Endodermal cell (in vitro differentiated cells): ENCODE measurements around the gene TMEM196. TPM values are rescaled to one million over a fixed set of nuclear protein-coding genes. Genes with fewer than 3 reads are reported as not detected.

Source experiments
- DNase-seq: peaks from one replicate; pipeline ENCODE4 v3.0.0-alpha.2; 2017
- H3K27ac ChIP-seq: 2 replicates; pipeline ENCODE4 v1.5.1; 2013; ENCODE audit warnings: mild to moderate bottlenecking, low read depth, low read length, moderate library complexity
- H3K27me3 ChIP-seq: 2 replicates; pipeline ENCODE4 v1.6.1; 2013; ENCODE audit warnings: mild to moderate bottlenecking, low read length, moderate library complexity; ENCODE audit not compliant: insufficient read depth, control insufficient read depth, poor library complexity, severe bottlenecking
- H3K36me3 ChIP-seq: 2 replicates; pipeline ENCODE4 v1.7.0; 2013; ENCODE audit warnings: mild to moderate bottlenecking, low read length, moderate library complexity; ENCODE audit not compliant: control insufficient read depth, insufficient read depth
- H3K4me1 ChIP-seq: one replicate; pipeline ENCODE4 v1.7.0; 2013; ENCODE audit warnings: low read length; ENCODE audit not compliant: control insufficient read depth, insufficient read depth
- H3K4me3 ChIP-seq: 2 replicates; pipeline ENCODE4 v1.5.1; 2013; ENCODE audit warnings: mild to moderate bottlenecking, low read length, moderate library complexity
- H3K9ac ChIP-seq: 2 replicates; pipeline ENCODE4 v1.6.1; 2013; ENCODE audit warnings: mild to moderate bottlenecking, low read length, moderate library complexity; ENCODE audit not compliant: poor library complexity, severe bottlenecking; ENCODE audit errors: extremely low read depth
- H3K9me3 ChIP-seq: 2 replicates; pipeline ENCODE4 v1.6.1; 2013; ENCODE audit warnings: mild to moderate bottlenecking, low read length, moderate library complexity; ENCODE audit not compliant: control insufficient read depth
- H3K27ac Mint-ChIP-seq: 2 replicates; pipeline ENCODE4 v1.8.0; 2020; ENCODE audit warnings: mixed read lengths
- H3K27me3 Mint-ChIP-seq: 2 replicates; pipeline ENCODE4 v1.8.0; 2021; ENCODE audit warnings: mild to moderate bottlenecking, mixed read lengths; ENCODE audit not compliant: insufficient read depth
- H3K36me3 Mint-ChIP-seq: 2 replicates; pipeline ENCODE4 v1.8.0; 2020; ENCODE audit warnings: low read depth, mixed read lengths
- H3K4me1 Mint-ChIP-seq: 2 replicates; pipeline ENCODE4 v1.8.0; 2020; ENCODE audit warnings: mixed read lengths
- H3K4me3 Mint-ChIP-seq: 2 replicates; pipeline ENCODE4 v1.8.0; 2020; ENCODE audit warnings: mild to moderate bottlenecking, moderate library complexity, mixed read lengths
- H3K9me3 Mint-ChIP-seq: 2 replicates; pipeline ENCODE4 v1.8.0; 2020; ENCODE audit warnings: mild to moderate bottlenecking, mixed read lengths
- WGBS, 2 experiments: methylation state at CpG; one replicate each; pipeline versions ENCODE4 v1.1.5 to v1.1.7; 2013; ENCODE audit warnings: missing lambda C conversion rate in 2 of 2, mixed read lengths in 1 of 2; ENCODE audit not compliant: insufficient coverage in 1 of 2, insufficient read length in 1 of 2; 5-methylcytosine and 5-hydroxymethylcytosine counted together
- total RNA-seq, 2 donors: library from RNA; stranded (reverse); fragmentation: NEBNext Ultra II Directional in 1 of 2; extraction: Animal tissue kit (Norgen Biotek cat#: 25700) in 1 of 2; gene quantifications; 2 replicates in 1 of 2; 3 replicates in 1 of 2; pipeline ENCODE4 v1.2.1, GENCODE V29; 2021
- TF ChIP-seq, protein P1 (sequence below): fragments of 200-600 bp; sonication (generic); conservative IDR thresholded peaks from 2 replicates; pipeline ENCODE4 v1.5.0; 2021; ENCODE audit warnings: antibody characterized with exemption, mild to moderate bottlenecking

Gene TMEM196
- total RNA-seq, 2 donors from 2014 or later: not detected

DNA sequence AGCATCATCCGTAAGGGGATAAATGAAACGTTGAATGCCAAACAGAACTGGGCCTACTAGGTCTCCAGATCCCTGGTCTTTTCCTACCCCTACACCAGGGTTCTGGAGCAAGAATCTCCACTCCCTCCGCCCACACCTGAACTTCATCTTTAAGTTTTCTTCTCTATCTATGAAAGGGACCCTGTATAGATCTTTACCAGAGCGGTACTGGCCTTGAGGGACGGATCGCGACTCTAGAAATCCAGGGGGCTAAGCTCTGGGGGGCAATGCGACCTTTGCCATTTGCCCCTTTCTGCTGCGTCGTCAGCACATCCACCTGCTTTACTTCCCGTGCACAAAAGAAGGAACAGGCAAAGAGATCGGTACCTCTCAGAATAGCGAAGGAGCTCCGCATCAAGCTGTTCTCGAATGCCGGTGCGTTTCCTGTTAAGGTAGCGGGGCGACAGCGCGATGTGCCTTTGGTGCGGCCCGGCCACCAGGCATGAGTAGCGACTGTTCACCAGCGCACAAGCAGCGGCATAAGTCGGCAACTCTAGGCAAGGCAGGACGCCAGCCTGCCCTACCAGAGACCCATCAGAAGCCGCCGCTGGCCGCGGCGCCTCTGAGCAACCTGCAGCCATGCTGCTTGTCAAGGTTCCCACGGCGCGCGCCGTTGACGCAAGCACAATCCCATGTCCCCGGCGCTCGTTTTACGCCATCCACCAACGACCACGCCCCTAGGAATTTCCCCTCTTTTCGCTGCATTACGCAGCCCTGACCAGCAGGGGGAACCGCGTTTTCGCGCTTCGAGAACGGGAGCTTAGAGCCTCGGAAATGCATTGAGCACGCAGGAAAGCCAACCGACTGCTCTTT, 64.8 kb downstream of the TMEM196 start, which contains the start of gene POLR1F:
Gene POLR1F (minus strand): TSS at position 641 of the 852 bp plus-strand sequence. CDS start 21 bp downstream, at position 620.
- H3K4me1 ChIP-seq: no peaks in the 10 kb centered on the region
- H3K4me3 ChIP-seq: peak within 1 kb of the TSS; percentile 97
- 0 to 1% methylated on average over 13 to 56 of the region's 56 CpGs for WGBS, 2 experiments
- TF ChIP-seq, protein P1, sequence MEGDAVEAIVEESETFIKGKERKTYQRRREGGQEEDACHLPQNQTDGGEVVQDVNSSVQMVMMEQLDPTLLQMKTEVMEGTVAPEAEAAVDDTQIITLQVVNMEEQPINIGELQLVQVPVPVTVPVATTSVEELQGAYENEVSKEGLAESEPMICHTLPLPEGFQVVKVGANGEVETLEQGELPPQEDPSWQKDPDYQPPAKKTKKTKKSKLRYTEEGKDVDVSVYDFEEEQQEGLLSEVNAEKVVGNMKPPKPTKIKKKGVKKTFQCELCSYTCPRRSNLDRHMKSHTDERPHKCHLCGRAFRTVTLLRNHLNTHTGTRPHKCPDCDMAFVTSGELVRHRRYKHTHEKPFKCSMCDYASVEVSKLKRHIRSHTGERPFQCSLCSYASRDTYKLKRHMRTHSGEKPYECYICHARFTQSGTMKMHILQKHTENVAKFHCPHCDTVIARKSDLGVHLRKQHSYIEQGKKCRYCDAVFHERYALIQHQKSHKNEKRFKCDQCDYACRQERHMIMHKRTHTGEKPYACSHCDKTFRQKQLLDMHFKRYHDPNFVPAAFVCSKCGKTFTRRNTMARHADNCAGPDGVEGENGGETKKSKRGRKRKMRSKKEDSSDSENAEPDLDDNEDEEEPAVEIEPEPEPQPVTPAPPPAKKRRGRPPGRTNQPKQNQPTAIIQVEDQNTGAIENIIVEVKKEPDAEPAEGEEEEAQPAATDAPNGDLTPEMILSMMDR: peak; percentile 90
- H3K27me3 ChIP-seq: peaks cover 19% of the 10 kb centered on the region
- H3K27me3 Mint-ChIP-seq: peaks cover 20% of the 10 kb centered on the region
- H3K9ac ChIP-seq: peak within 1 kb of the TSS; percentile 86
- no peaks in the 10 kb centered on the region for H3K36me3 Mint-ChIP-seq
- H3K9me3 ChIP-seq: no peaks in the 10 kb centered on the region
- H3K27ac ChIP-seq: peak within 1 kb of the TSS; percentile 45
- H3K27ac Mint-ChIP-seq: peak within 1 kb of the TSS; percentile 98
- H3K4me3 Mint-ChIP-seq: peak within 1 kb of the TSS; percentile 98
- H3K36me3 ChIP-seq: peaks cover 5% of the 10 kb centered on the region
- H3K4me1 Mint-ChIP-seq: peaks cover 33% of the 10 kb centered on the region
- H3K9me3 Mint-ChIP-seq: no peaks in the 10 kb centered on the region
- peak; percentile 98 for DNase-seq

DNA sequence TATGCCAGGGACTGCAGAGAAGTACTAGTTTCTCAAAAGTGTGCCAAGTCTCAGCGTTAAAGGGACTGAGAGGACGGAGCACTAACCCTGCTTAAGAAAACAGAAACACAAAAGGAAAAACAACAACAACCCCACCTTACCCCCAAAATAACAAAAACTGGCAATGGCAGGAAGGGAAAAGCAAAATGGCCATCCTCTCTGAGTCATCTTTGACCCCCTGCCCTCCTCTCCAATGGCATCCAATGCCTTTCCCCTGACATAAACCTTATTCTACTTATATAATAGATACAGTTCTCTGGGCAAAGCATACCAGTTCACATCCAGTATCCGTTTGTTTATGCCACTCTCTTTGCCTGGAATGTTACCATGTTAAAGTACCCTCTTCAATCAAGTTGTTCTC, 66.2 kb downstream of the TMEM196 start:
- Histone ChIP-seq H3K4me3 (peak overlapping the region; percentile 97), H3K4me1 (no peaks in the 10 kb centered on the region), H3K27me3 (peaks cover 19% of the 10 kb centered on the region), H3K9ac (no peak overlapping the region), H3K27ac (no peak overlapping the region), H3K9me3 (no peaks in the 10 kb centered on the region), H3K36me3 (peaks cover 14% of the 10 kb centered on the region)
- TF ChIP-seq, protein P1: no peak
- H3K36me3 Mint-ChIP-seq: peaks cover 6% of the 10 kb centered on the region
- peaks cover 17% of the 10 kb centered on the region for H3K27me3 Mint-ChIP-seq
- H3K27ac Mint-ChIP-seq: no peak overlapping the region
- WGBS, 2 experiments: 50 to 76% methylated on average over 1 to 3 of the region's 3 CpGs
- peaks cover 34% of the 10 kb centered on the region for H3K4me1 Mint-ChIP-seq
- peak overlapping the region; percentile 98 for H3K4me3 Mint-ChIP-seq
- no peak for DNase-seq
- H3K9me3 Mint-ChIP-seq: no peaks in the 10 kb centered on the region

DNA sequence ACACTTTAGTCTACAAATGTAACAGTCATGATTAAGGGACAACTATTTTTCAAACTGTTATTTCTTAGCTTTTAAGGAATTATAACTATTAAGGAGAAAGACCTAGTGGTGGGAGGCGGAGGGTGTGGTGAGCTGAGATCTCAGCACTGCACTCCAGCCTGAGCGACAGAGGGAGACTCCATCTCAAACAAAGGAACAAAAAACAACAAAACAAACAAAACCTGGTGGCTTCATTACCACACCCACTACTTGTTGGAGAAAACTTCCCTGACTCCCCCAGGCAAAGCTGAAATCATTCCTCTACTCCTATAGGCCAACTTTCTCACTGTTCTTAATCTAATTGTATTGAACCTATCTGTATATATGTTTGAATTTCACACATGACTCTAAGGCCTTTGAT, 67.8 kb downstream of the TMEM196 start:
- no peak overlapping the region for H3K4me3 ChIP-seq
- H3K9me3 ChIP-seq: no peaks in the 10 kb centered on the region
- no peak overlapping the region for H3K27ac ChIP-seq
- Mint-ChIP-seq H3K27ac (no peak overlapping the region), H3K4me3 (peak overlapping the region; percentile 4), H3K4me1 (peaks cover 45% of the 10 kb centered on the region), H3K36me3 (peaks cover 6% of the 10 kb centered on the region), H3K27me3 (peaks cover 4% of the 10 kb centered on the region), H3K9me3 (no peaks in the 10 kb centered on the region)
- no peak overlapping the region for H3K9ac ChIP-seq
- DNase-seq: no peak
- H3K36me3 ChIP-seq: peaks cover 14% of the 10 kb centered on the region
- WGBS, 2 experiments: 59% methylated on average over 2 of the region's 2 CpGs; no CpG with 5 or more reads in 1 of the 2 experiments
- peaks cover 8% of the 10 kb centered on the region for H3K27me3 ChIP-seq
- TF ChIP-seq, protein P1: peak; percentile 26
- H3K4me1 ChIP-seq: peaks cover 5% of the 10 kb centered on the region
